Parathyroid adenoma (tissue), 2 donors: ENCODE results near the gene PROM2.
"Not testable (repeated sequence)": the region's sequence is repeated elsewhere in the genome, so short reads cannot be mapped to it uniquely, and the experiment has no call there.

ENCODE experiments used
- H2AFZ ChIP-seq: fragments of 300-600 bp; sonication (generic); one replicate; pipeline ENCODE4 v1.7.0; 2017; ENCODE audit warnings: antibody characterized with exemption, mild to moderate bottlenecking
- H3K27ac ChIP-seq: fragments of 300-600 bp; sonication (generic); one replicate; pipeline ENCODE4 v1.7.0; 2017
- H3K27me3 ChIP-seq: fragments of 300-600 bp; sonication (generic); one replicate; pipeline ENCODE4 v1.7.0; 2017; ENCODE audit warnings: low read length; ENCODE audit not compliant: control insufficient read depth, insufficient read depth
- H3K36me3 ChIP-seq: fragments of 300-600 bp; sonication (generic); one replicate; pipeline ENCODE4 v1.7.0; 2017; ENCODE audit warnings: low read length; ENCODE audit not compliant: control insufficient read depth, insufficient read depth
- H3K4me1 ChIP-seq: fragments of 300-600 bp; sonication (generic); one replicate; pipeline ENCODE4 v1.7.0; 2017; ENCODE audit warnings: control low read depth
- H3K4me2 ChIP-seq: fragments of 300-600 bp; sonication (generic); one replicate; pipeline ENCODE4 v1.7.0; 2017; ENCODE audit warnings: low read length
- H3K4me3 ChIP-seq: fragments of 300-600 bp; sonication (generic); one replicate; pipeline ENCODE4 v1.7.0; 2017; ENCODE audit warnings: low read depth, low read length
- H3K79me2 ChIP-seq: fragments of 300-600 bp; sonication (generic); one replicate; pipeline ENCODE4 v1.7.0; 2017; ENCODE audit warnings: control low read depth
- H3K9ac ChIP-seq: fragments of 300-600 bp; sonication (generic); one replicate; pipeline ENCODE4 v1.7.0; 2017; ENCODE audit warnings: mild to moderate bottlenecking
- H3K9me3 ChIP-seq: fragments of 300-600 bp; sonication (generic); one replicate; pipeline ENCODE4 v1.7.0; 2017; ENCODE audit warnings: low read length; ENCODE audit not compliant: control insufficient read depth
- CTCF ChIP-seq: fragments of 300-600 bp; sonication (generic); IDR thresholded peaks from one replicate; pipeline ENCODE4 v1.7.0; 2017; ENCODE audit warnings: antibody characterized with exemption, mild to moderate bottlenecking
- donor health status: primary hyperparathyroidism.

PROM2 gene

GRCh38 chr2:95268211-95269035, 5.8 kb upstream of the PROM2 start:
- peaks cover 18% of the 10 kb centered on the region for H3K4me1 ChIP-seq

GRCh38 chr2:95269036-95269680, 5.1 kb upstream of the PROM2 start:
- Histone ChIP-seq H3K27ac (no peak overlapping the region), H2AFZ (no peak overlapping the region), H3K36me3 (no peaks in the 10 kb centered on the region), H3K4me2 (no peak overlapping the region), H3K4me3 (no peak overlapping the region), H3K27me3 (no peaks in the 10 kb centered on the region), H3K9ac (no peak overlapping the region), H3K9me3 (no peaks in the 10 kb centered on the region), H3K4me1 (peaks cover 25% of the 10 kb centered on the region), H3K79me2 (no peaks in the 10 kb centered on the region)
- TF ChIP-seq CTCF = no peak

More at GRCh38 chr2:95268211-95269035, 5.8 kb upstream of the PROM2 start:
- Histone ChIP-seq H3K27ac (no peak overlapping the region), H3K36me3 (no peaks in the 10 kb centered on the region), H3K4me2 (no peak overlapping the region), H2AFZ (peak overlapping the region; percentile 55), H3K79me2 (no peaks in the 10 kb centered on the region), H3K9me3 (no peaks in the 10 kb centered on the region), H3K27me3 (no peaks in the 10 kb centered on the region), H3K4me3 (no peak overlapping the region), H3K9ac (no peak overlapping the region)
- no peak for TF ChIP-seq CTCF

- not testable (repeated sequence) for H3K27me3 ChIP-seq, H2AFZ ChIP-seq, H3K4me2 ChIP-seq, H3K79me2 ChIP-seq, H3K9me3 ChIP-seq, H3K4me3 ChIP-seq, H3K27ac ChIP-seq, H3K36me3 ChIP-seq, H3K9ac ChIP-seq
- H3K4me1 ChIP-seq = peaks cover 23% of the 10 kb centered on the region
These were observed 4.5 kb upstream of the PROM2 start for GRCh38 chr2:95269745-95270144.

GRCh38 chr2:95270541-95271081, 3.6 kb upstream of the PROM2 start:
- no peak overlapping the region for H2AFZ ChIP-seq
- H3K27me3 ChIP-seq = no peaks in the 10 kb centered on the region
- H3K9ac ChIP-seq = no peak overlapping the region
- H3K27ac ChIP-seq = no peak overlapping the region
- no peak overlapping the region for H3K4me2 ChIP-seq
- H3K79me2 ChIP-seq = peaks cover 10% of the 10 kb centered on the region
- H3K9me3 ChIP-seq = no peaks in the 10 kb centered on the region
- TF ChIP-seq CTCF = no peak
- no peaks in the 10 kb centered on the region for H3K36me3 ChIP-seq
- H3K4me3 ChIP-seq = no peak overlapping the region
- peaks cover 19% of the 10 kb centered on the region for H3K4me1 ChIP-seq

- H3K36me3 ChIP-seq = no peaks in the 10 kb centered on the region
- H3K27me3 ChIP-seq = no peaks in the 10 kb centered on the region
- H3K4me3 ChIP-seq = no peak overlapping the region
- no peak overlapping the region for H3K4me2 ChIP-seq
- TF ChIP-seq CTCF = no peak
- H3K79me2 ChIP-seq = peaks cover 19% of the 10 kb centered on the region
- H3K4me1 ChIP-seq = peaks cover 25% of the 10 kb centered on the region
- H3K27ac ChIP-seq = no peak overlapping the region
- H3K9ac ChIP-seq = no peak overlapping the region
- H3K9me3 ChIP-seq = no peaks in the 10 kb centered on the region
- H2AFZ ChIP-seq = no peak overlapping the region
These were observed 2.8 kb upstream of the PROM2 start for GRCh38 chr2:95271381-95271971.
